H9 (cell line): Measurements from ENCODE around the gene RNF113B. TPM values are rescaled to one million over a fixed set of nuclear protein-coding genes. Genes with fewer than 3 reads are reported as not detected.

ENCODE experiments used
- DNase-seq: peaks from one replicate; pipeline ENCODE4 v3.0.0-alpha.2; 2017
- H2AFZ ChIP-seq: one replicate; pipeline ENCODE4 v1.6.1; 2013; ENCODE audit warnings: mild to moderate bottlenecking, low read length, control low read depth, moderate library complexity
- H2AK5ac ChIP-seq: 2 replicates; pipeline ENCODE4 v1.6.1; 2013; ENCODE audit warnings: low read length, control low read depth, mixed read lengths; ENCODE audit not compliant: insufficient read length
- H2BK120ac ChIP-seq: one replicate; pipeline ENCODE4 v1.6.1; 2013; ENCODE audit warnings: low read depth, mild to moderate bottlenecking, low read length, control low read depth, inconsistent platforms; ENCODE audit not compliant: poor library complexity, severe bottlenecking
- H2BK12ac ChIP-seq: 2 replicates; pipeline ENCODE4 v1.6.1; 2013; ENCODE audit warnings: low read length, control low read depth, mixed read lengths, low read depth; ENCODE audit not compliant: insufficient read length
- H2BK15ac ChIP-seq: 2 replicates; pipeline ENCODE4 v1.6.1; 2013; ENCODE audit warnings: low read depth, low read length, control low read depth
- H2BK20ac ChIP-seq: one replicate; pipeline ENCODE4 v1.6.1; 2013; ENCODE audit warnings: low read depth, mild to moderate bottlenecking, low read length, control low read depth, inconsistent platforms; ENCODE audit not compliant: poor library complexity, severe bottlenecking
- H2BK5ac ChIP-seq: 2 replicates; pipeline ENCODE4 v1.6.1; 2013; ENCODE audit warnings: low read length, control low read depth, mixed read lengths; ENCODE audit not compliant: insufficient read length
- H3K14ac ChIP-seq: 2 replicates; pipeline ENCODE4 v1.6.1; 2013; ENCODE audit warnings: low read length, control low read depth; ENCODE audit not compliant: insufficient read depth
- H3K18ac ChIP-seq: 2 replicates; pipeline ENCODE4 v1.6.1; 2013; ENCODE audit warnings: low read depth, mild to moderate bottlenecking, mixed read lengths, low read length, control low read depth; ENCODE audit not compliant: insufficient read length
- H3K23ac ChIP-seq: 2 replicates; pipeline ENCODE4 v1.6.1; 2013; ENCODE audit warnings: low read length, control low read depth, mixed read lengths, low read depth; ENCODE audit not compliant: insufficient read length
- H3K23me2 ChIP-seq: 2 replicates; pipeline ENCODE4 v1.6.1; 2013; ENCODE audit warnings: low read depth, mild to moderate bottlenecking, mixed read lengths, low read length, control low read depth; ENCODE audit not compliant: insufficient read length, poor library complexity, severe bottlenecking
- H3K27ac ChIP-seq: 2 replicates; pipeline ENCODE4 v1.5.1; 2013; ENCODE audit warnings: low read length, control low read depth, mixed read lengths, low read depth; ENCODE audit not compliant: insufficient read length
- H3K27me3 ChIP-seq: 2 replicates; pipeline ENCODE4 v1.6.1; 2013; ENCODE audit warnings: low read length, control low read depth, inconsistent platforms; ENCODE audit not compliant: insufficient read depth
- H3K4ac ChIP-seq: 2 replicates; pipeline ENCODE4 v1.6.1; 2013; ENCODE audit warnings: low read depth, mild to moderate bottlenecking, control low read depth, inconsistent platforms, low read length, moderate library complexity
- H3K4me1 ChIP-seq: 2 replicates; pipeline ENCODE4 v1.6.1; 2013; ENCODE audit warnings: low read length, control low read depth, inconsistent platforms; ENCODE audit not compliant: insufficient read depth
- H3K4me2 ChIP-seq: 2 replicates; pipeline ENCODE4 v1.6.1; 2013; ENCODE audit warnings: low read length, control low read depth, mixed read lengths; ENCODE audit not compliant: insufficient read length, insufficient read depth
- H3K56ac ChIP-seq: 2 replicates; pipeline ENCODE4 v1.6.1; 2013; ENCODE audit warnings: low read depth, mild to moderate bottlenecking, mixed read lengths, low read length, control low read depth; ENCODE audit not compliant: insufficient read length
- H3K79me1 ChIP-seq: 2 replicates; pipeline ENCODE4 v1.6.1; 2013; ENCODE audit warnings: low read depth, mild to moderate bottlenecking, moderate library complexity, low read length, control low read depth, inconsistent platforms; ENCODE audit not compliant: insufficient read depth, poor library complexity, severe bottlenecking
- H3K79me2 ChIP-seq: 2 replicates; pipeline ENCODE4 v1.6.1; 2013; ENCODE audit warnings: low read length, control low read depth, inconsistent platforms; ENCODE audit not compliant: insufficient read depth
- H3K9ac ChIP-seq: 2 replicates; pipeline ENCODE4 v1.6.1; 2013; ENCODE audit warnings: low read length, control low read depth, mixed read lengths; ENCODE audit not compliant: insufficient read length; ENCODE audit errors: extremely low read depth
- H3K9me3 ChIP-seq: one replicate; pipeline ENCODE4 v1.6.1; 2013; ENCODE audit warnings: low read depth, low read length, inconsistent platforms; ENCODE audit not compliant: control insufficient read depth
- H3T11ph ChIP-seq: one replicate; pipeline ENCODE4 v1.6.1; 2013; ENCODE audit warnings: mild to moderate bottlenecking, low read length, control low read depth, inconsistent platforms
- H4K20me1 ChIP-seq: one replicate; pipeline ENCODE4 v1.6.1; 2013; ENCODE audit not compliant: control insufficient read depth, insufficient read length, insufficient read depth
- H4K5ac ChIP-seq: 2 replicates; pipeline ENCODE4 v1.6.1; 2013; ENCODE audit warnings: low read depth, mild to moderate bottlenecking, mixed read lengths, low read length, control low read depth; ENCODE audit not compliant: insufficient read length
- H4K8ac ChIP-seq: replicated peaks from 2 replicates; pipeline ENCODE4 v1.6.1; 2013; ENCODE audit warnings: low read length, control low read depth, mixed read lengths, low read depth; ENCODE audit not compliant: insufficient read length
- H4K91ac ChIP-seq: 2 replicates; pipeline ENCODE4 v1.6.1; 2013; ENCODE audit warnings: low read depth, mild to moderate bottlenecking, moderate library complexity, mixed read lengths, low read length, control low read depth; ENCODE audit not compliant: insufficient read length
- H3K27ac Mint-ChIP-seq, 3 experiments: 2 replicates in 2 of 3; 3 replicates in 1 of 3; pipeline ENCODE4 v1.8.0; 2020 to 2021; ENCODE audit warnings: mixed read lengths in 3 of 3, mild to moderate bottlenecking in 1 of 3, moderate library complexity in 1 of 3
- H3K27me3 Mint-ChIP-seq: 2 replicates; pipeline ENCODE4 v1.8.0; 2021; ENCODE audit warnings: low read depth, mild to moderate bottlenecking, moderate library complexity, mixed read lengths
- H3K36me3 Mint-ChIP-seq, 3 experiments: 2 replicates in 2 of 3; 3 replicates in 1 of 3; pipeline ENCODE4 v1.8.0; 2020 to 2021; ENCODE audit warnings: low read depth in 3 of 3, mixed read lengths in 3 of 3; ENCODE audit not compliant: insufficient read depth in 1 of 3
- H3K4me1 Mint-ChIP-seq, 2 experiments: 2 replicates each; pipeline ENCODE4 v1.8.0; 2020; ENCODE audit warnings: mixed read lengths in 2 of 2
- H3K4me3 Mint-ChIP-seq, 2 experiments: 2 replicates in 1 of 2; 3 replicates in 1 of 2; pipeline ENCODE4 v1.8.0; 2020 to 2021; ENCODE audit warnings: mild to moderate bottlenecking in 2 of 2, mixed read lengths in 2 of 2, moderate library complexity in 1 of 2
- H3K9me3 Mint-ChIP-seq, 2 experiments: 2 replicates in 1 of 2; 3 replicates in 1 of 2; pipeline ENCODE4 v1.8.0; 2020; ENCODE audit warnings: mild to moderate bottlenecking in 2 of 2, mixed read lengths in 2 of 2, moderate library complexity in 1 of 2
- CTCF ChIP-seq: fragments of 200-600 bp; sonication (generic); conservative IDR thresholded peaks from 3 replicates; pipeline ENCODE4 v1.8.0; 2021; ENCODE audit warnings: antibody characterized with exemption, mild to moderate bottlenecking
- WGBS: extraction: QIAGEN DNeasy Blood & Tissue Kit; methylation state at CpG from one replicate; pipeline ENCODE4 v1.1.7; 2013; ENCODE audit warnings: missing lambda C conversion rate, low lambda C conversion rate, mixed read lengths; ENCODE audit not compliant: insufficient read length; ENCODE audit errors: extremely low coverage; 5-methylcytosine and 5-hydroxymethylcytosine counted together
- total RNA-seq: library from RNA; stranded (reverse); gene quantifications from 2 replicates; pipeline ENCODE4 v1.2.1, GENCODE V29; 2021

The RNF113B gene
- total RNA-seq, 1 experiment from 2014 or later: not detected

GRCh38 chr13:98147521-98147920 is 29.5 kb downstream of the RNF113B start:
- no peak overlapping the region for H2BK120ac ChIP-seq
- H2BK20ac ChIP-seq: no peak overlapping the region
- no peak overlapping the region for H3K9ac ChIP-seq
- no peaks in the 10 kb centered on the region; the same call in 1 of the 2 replicates for H3K27me3 ChIP-seq
- no peak overlapping the region for H4K8ac ChIP-seq
- no peak overlapping the region for H3K23ac ChIP-seq
- H3K27ac ChIP-seq: no peak overlapping the region
- no peak for DNase-seq
- H2AFZ ChIP-seq: no peak overlapping the region
- H2AK5ac ChIP-seq: no peak overlapping the region
- H3K56ac ChIP-seq: no peak overlapping the region
- peaks cover 7% of the 10 kb centered on the region; the same call in 1 of the 2 replicates for H3K79me2 ChIP-seq
- H3K4me1 ChIP-seq: peaks cover 7% of the 10 kb centered on the region; the same call in 1 of the 2 replicates
- no peak overlapping the region for H3K27ac Mint-ChIP-seq
- H3K9me3 ChIP-seq: no peaks in the 10 kb centered on the region
- H3K79me1 ChIP-seq: no peaks in the 10 kb centered on the region
- H2BK5ac ChIP-seq: no peak overlapping the region
- no peaks in the 10 kb centered on the region for H3K9me3 Mint-ChIP-seq
- no CpG with 5 or more reads among the region's 5 CpGs for WGBS
- H2BK15ac ChIP-seq: no peak overlapping the region
- no peak overlapping the region for H3K4ac ChIP-seq
- no peak overlapping the region for H3K14ac ChIP-seq
- no peaks in the 10 kb centered on the region for H4K20me1 ChIP-seq
- H3T11ph ChIP-seq: no peak overlapping the region
- H3K36me3 Mint-ChIP-seq: peaks cover 3 to 12% (median 4%) of the 10 kb centered on the region in 3 experiments; a peak in 5 of 7 replicates
- no peak; the same call in 2 of the 3 replicates for TF ChIP-seq CTCF
- H3K4me3 Mint-ChIP-seq: no peak overlapping the region
- peaks cover 10% of the 10 kb centered on the region for H3K23me2 ChIP-seq
- H3K18ac ChIP-seq: no peak overlapping the region
- H3K27me3 Mint-ChIP-seq: peaks cover 3% of the 10 kb centered on the region
- no peak overlapping the region for H3K4me2 ChIP-seq
- no peak overlapping the region for H2BK12ac ChIP-seq
- H3K4me1 Mint-ChIP-seq: peaks cover 34 to 37% of the 10 kb centered on the region in 2 experiments
- H4K5ac ChIP-seq: no peak overlapping the region
- no peak overlapping the region for H4K91ac ChIP-seq
